OCI-LY7 (cell line): ENCODE measurements around the gene ARHGAP24. TPM values are rescaled to one million over a fixed set of nuclear protein-coding genes. Genes with fewer than 3 reads are reported as not detected.

Experiments
- BruUV-seq: library from RNA; stranded (reverse); fragments of 400-500 nt; replicated peaks from 2 replicates; lab custom pipeline; 2021; lab: Mats Ljungman, UMichigan
- CTCF ChIA-PET: fragments of 300-600 bp; sonication (Branson Sonifier 250); formaldehyde crosslinking; loops from one replicate; lab custom pipeline; 2022; ENCODE audit warnings: antibody characterized with exemption; ENCODE audit not compliant: unreplicated experiment; lab: Charles Lee
- POLR2A ChIA-PET: fragments of 300-600 bp; sonication (Branson Sonifier 250); formaldehyde crosslinking; loops from one replicate; lab custom pipeline; 2022; ENCODE audit warnings: antibody characterized with exemption; lab: Charles Lee
- DNase-seq: peaks from one replicate; pipeline ENCODE4 v3.0.0-alpha.2; 2015; ENCODE audit warnings: low spot score
- H2AFZ ChIP-seq: fragments of 200-600 bp; sonication (generic), shearing (Covaris generic); 2 replicates; pipeline ENCODE4 v1.6.1; 2014; ENCODE audit warnings: mild to moderate bottlenecking, antibody characterized with exemption, low read length, moderate library complexity
- H3K27ac ChIP-seq: fragments of 200-600 bp; sonication (generic); 2 replicates; pipeline ENCODE4 v1.5.1; 2014; ENCODE audit warnings: mixed run types, low read depth, mild to moderate bottlenecking, moderate library complexity, low read length, inconsistent platforms; ENCODE audit not compliant: poor library complexity, severe bottlenecking
- H3K36me3 ChIP-seq: fragments of 200-600 bp; sonication (generic); 2 replicates; pipeline ENCODE4 v1.6.1; 2014; ENCODE audit warnings: mild to moderate bottlenecking, antibody characterized with exemption, low read length, moderate library complexity, mixed read lengths; ENCODE audit not compliant: insufficient read depth
- H3K4me1 ChIP-seq: fragments of 200-600 bp; sonication (generic); 2 replicates; pipeline ENCODE4 v1.5.1; 2014; ENCODE audit warnings: mild to moderate bottlenecking, low read length; ENCODE audit not compliant: insufficient read depth, poor library complexity, severe bottlenecking
- H3K4me2 ChIP-seq: fragments of 200-600 bp; sonication (generic); 2 replicates; pipeline ENCODE4 v1.6.1; 2014; ENCODE audit warnings: mild to moderate bottlenecking, low read length
- H3K4me3 ChIP-seq: fragments of 200-600 bp; sonication (generic); 2 replicates; pipeline ENCODE4 v1.5.1; 2014; ENCODE audit warnings: mild to moderate bottlenecking, low read depth, low read length; ENCODE audit not compliant: poor library complexity, severe bottlenecking
- H3K79me2 ChIP-seq: fragments of 200-600 bp; sonication (generic); 2 replicates; pipeline ENCODE4 v1.6.1; 2016; ENCODE audit warnings: low read depth, mild to moderate bottlenecking, low read length, moderate library complexity, mixed read lengths; ENCODE audit not compliant: insufficient read depth
- H3K9me2 ChIP-seq: fragments of 200-600 bp; sonication (generic); 2 replicates; pipeline ENCODE4 v1.6.1; 2016; ENCODE audit warnings: mild to moderate bottlenecking, low read length, mixed read lengths; ENCODE audit not compliant: insufficient read depth
- H3K9me3 ChIP-seq: fragments of 200-600 bp; sonication (generic); 2 replicates; pipeline ENCODE4 v1.6.1; 2014; ENCODE audit warnings: mild to moderate bottlenecking, mixed run types, low read length, mixed read lengths
- H4K20me1 ChIP-seq: fragments of 200-600 bp; sonication (generic); 2 replicates; pipeline ENCODE4 v1.6.1; 2014; ENCODE audit warnings: mild to moderate bottlenecking, antibody characterized with exemption, low read length, moderate library complexity, mixed read lengths; ENCODE audit not compliant: insufficient read depth
- CTCF ChIP-seq: fragments of 200-600 bp; sonication (generic); conservative IDR thresholded peaks from 2 replicates; pipeline ENCODE4 v1.5.1; 2014; ENCODE audit warnings: mild to moderate bottlenecking, antibody characterized with exemption, low read length, moderate library complexity, mixed read lengths
- EZH2phosphoT487 ChIP-seq: fragments of 200-600 bp; sonication (generic); IDR thresholded peaks from 2 replicates; pipeline ENCODE4 v1.6.1; 2018; ENCODE audit warnings: low read depth, borderline replicate concordance, mild to moderate bottlenecking, mixed run types, antibody characterized with exemption, low read length, moderate library complexity, mixed read lengths
- intact Hi-C: fragments of 100-400 bp; cut with micrococcal nuclease; formaldehyde crosslinking; loops from one replicate; pipeline ENCODE4 v1.10.0; 2022; ENCODE audit not compliant: unreplicated experiment
- total RNA-seq, 2 experiments: library from RNA; depleted of rRNA in 1 of 2; stranded (reverse); fragments of >200 nt in 1 of 2; shearing (Covaris generic) in 1 of 2; gene quantifications; 2 replicates each; pipeline ENCODE4 v1.2.3, GENCODE V29; 2014 to 2022

The ARHGAP24 gene
- total RNA-seq, 2 experiments from 2014 or later, result 0.88 to 4.4 TPM

- no peak overlapping the region for H2AFZ ChIP-seq
- H3K36me3 ChIP-seq, result no peaks in the 10 kb centered on the region
- no peak overlapping the region for H3K27ac ChIP-seq
- no peaks in the 10 kb centered on the region for H3K79me2 ChIP-seq
- no peak overlapping the region for H3K4me3 ChIP-seq
- no peak overlapping the region for H3K4me2 ChIP-seq
- no peaks in the 10 kb centered on the region for H4K20me1 ChIP-seq
- no peaks in the 10 kb centered on the region for H3K9me3 ChIP-seq
- no peaks in the 10 kb centered on the region for H3K9me2 ChIP-seq
- POLR2A ChIA-PET, result interaction anchor here (2.1 kb wide), 1 partner anchor 8 kb away, joined by 7 read pairs; no protein-coding TSS in a partner anchor
- H3K4me1 ChIP-seq, result no peaks in the 10 kb centered on the region
- TF ChIP-seq CTCF (no peak), EZH2phosphoT487 (no peak)
- BruUV-seq, result no TSS peak
- CTCF ChIA-PET, result no interaction called here
- no peak for DNase-seq
- intact Hi-C loops, result no loop called here
Measured at GRCh38 chr4:85995361-85995760, 520.4 kb downstream of the ARHGAP24 start.

GRCh38 chr4:86001591-86001990 lies 526.6 kb downstream of the ARHGAP24 start:
- H4K20me1 ChIP-seq, result no peaks in the 10 kb centered on the region
- no peak for TF ChIP-seq EZH2phosphoT487
- intact Hi-C loops, result no loop called here
- no peak for DNase-seq
- H3K4me1 ChIP-seq, result no peaks in the 10 kb centered on the region
- H3K79me2 ChIP-seq, result no peaks in the 10 kb centered on the region
- H3K4me3 ChIP-seq, result no peak overlapping the region
- BruUV-seq, result no TSS peak
- CTCF ChIA-PET, result no interaction called here
- POLR2A ChIA-PET, result no interaction called here
- no peaks in the 10 kb centered on the region for H3K9me2 ChIP-seq
- no peak overlapping the region for H3K27ac ChIP-seq
- no peak overlapping the region for H2AFZ ChIP-seq
- H3K36me3 ChIP-seq, result no peaks in the 10 kb centered on the region
- H3K9me3 ChIP-seq, result no peaks in the 10 kb centered on the region
- no peak overlapping the region for H3K4me2 ChIP-seq

- H3K4me3 ChIP-seq, result no peak overlapping the region
- CTCF ChIA-PET, result no interaction called here
- no peaks in the 10 kb centered on the region for H3K9me2 ChIP-seq
- no peak for DNase-seq
- BruUV-seq, result no TSS peak
- H4K20me1 ChIP-seq, result no peaks in the 10 kb centered on the region
- TF ChIP-seq CTCF (no peak), EZH2phosphoT487 (no peak)
- no peak overlapping the region for H3K27ac ChIP-seq
- no peaks in the 10 kb centered on the region for H3K36me3 ChIP-seq
- H3K4me2 ChIP-seq, result no peak overlapping the region
- H3K4me1 ChIP-seq, result no peaks in the 10 kb centered on the region
- POLR2A ChIA-PET, result interaction anchor here (0.7 to 1.2 kb wide), 2 partner anchors 17 to 508 kb away, joined by 3 read pairs; no protein-coding TSS in a partner anchor
- intact Hi-C loops, result no loop called here
- H3K9me3 ChIP-seq, result no peaks in the 10 kb centered on the region
- H2AFZ ChIP-seq, result no peak overlapping the region
- H3K79me2 ChIP-seq, result no peaks in the 10 kb centered on the region
Measured at GRCh38 chr4:86004030-86004429, 529.1 kb downstream of the ARHGAP24 start.
